ENCODE measurements around the gene PGLYRP2.

GRCh38 chr19:15447057-15447456 is 32.2 kb downstream of the PGLYRP2 start:
- TF ChIP-seq CTCF (IDR thresholded peaks at IDR 0.05) (no peak), POLR2A (IDR thresholded peaks at IDR 0.05) (no peak), POLR2AphosphoS5 (IDR thresholded peaks at IDR 0.05) (no peak)

All from prostate gland (tissue), 2 donors.